GM21526 (cell line): ENCODE data around the gene PFKL.

Source experiments
- ATAC-seq: cut with Tn5 transposase; IDR thresholded peaks from one replicate; pipeline ENCODE4 v1.9.1; 2021; ENCODE audit warnings: moderate library complexity; ENCODE audit not compliant: unreplicated experiment, low FRiP score

PFKL gene

GRCh38 chr21:44374601-44375280 is 74.9 kb downstream of the PFKL start:
- no peak for ATAC-seq

- no peak for ATAC-seq
Observed at GRCh38 chr21:44375281-44375651, 75.4 kb downstream of the PFKL start.

- ATAC-seq, result no peak
Observed at GRCh38 chr21:44375761-44376241, 75.9 kb downstream of the PFKL start.

GRCh38 chr21:44376606-44377005 is 76.8 kb downstream of the PFKL start:
- no peak for ATAC-seq
